Putamen (tissue), 1 donor: ENCODE data around the gene RLN2.

ENCODE experiments used
- DNase-seq: peaks from one replicate; pipeline ENCODE4 v3.0.0-alpha.2; 2016; ENCODE audit warnings: low spot score

RLN2 gene

GRCh38 chr9:5265939-5266338 lies 38.6 kb downstream of the RLN2 start:
- DNase-seq = no peak

GRCh38 chr9:5264219-5264595 lies 40.3 kb downstream of the RLN2 start:
- DNase-seq = no peak

- DNase-seq = no peak
Measured at GRCh38 chr9:5263351-5264218, 40.9 kb downstream of the RLN2 start.
